Thyroid gland (tissue), 4 donors: ENCODE results near the gene BANK1.

ENCODE experiments used
- CTCF ChIP-seq, 6 experiments: fragments of 200-600 bp in 3 of 6; fragments of 450-650 bp in 3 of 6; sonication (generic) in 3 of 6; IDR thresholded peaks; one replicate each; pipeline ENCODE4 v1.5.1; 2016 to 2019; ENCODE audit warnings: antibody characterized with exemption in 6 of 6, mild to moderate bottlenecking in 2 of 6, inconsistent platforms in 1 of 6, moderate library complexity in 1 of 6
- POLR2A ChIP-seq, 2 donors: fragments of 450-650 bp; IDR thresholded peaks; one replicate each; pipeline ENCODE4 v1.6.1; 2017; ENCODE audit warnings: antibody characterized with exemption in 2 of 2, mild to moderate bottlenecking in 2 of 2, moderate library complexity in 1 of 2

GRCh38 chr4:101953949-101954348 lies 163.4 kb downstream of the BANK1 start:
- no peak for TF ChIP-seq CTCF (IDR thresholded peaks at IDR 0.05)
- TF ChIP-seq POLR2A (IDR thresholded peaks at IDR 0.05): no peak
